Activated CD8-positive, alpha-beta memory T cell treated with anti-CD3 and anti-CD28 coated beads, Interleukin-2, amount 50 U/mL, for 1 hour (primary cell): ENCODE results near the gene VEZF1.

ENCODE experiments used
- DNase-seq: peaks from one replicate; pipeline ENCODE4 v3.0.0-alpha.2; 2020; ENCODE audit errors: extremely low read depth

The VEZF1 gene

DNA sequence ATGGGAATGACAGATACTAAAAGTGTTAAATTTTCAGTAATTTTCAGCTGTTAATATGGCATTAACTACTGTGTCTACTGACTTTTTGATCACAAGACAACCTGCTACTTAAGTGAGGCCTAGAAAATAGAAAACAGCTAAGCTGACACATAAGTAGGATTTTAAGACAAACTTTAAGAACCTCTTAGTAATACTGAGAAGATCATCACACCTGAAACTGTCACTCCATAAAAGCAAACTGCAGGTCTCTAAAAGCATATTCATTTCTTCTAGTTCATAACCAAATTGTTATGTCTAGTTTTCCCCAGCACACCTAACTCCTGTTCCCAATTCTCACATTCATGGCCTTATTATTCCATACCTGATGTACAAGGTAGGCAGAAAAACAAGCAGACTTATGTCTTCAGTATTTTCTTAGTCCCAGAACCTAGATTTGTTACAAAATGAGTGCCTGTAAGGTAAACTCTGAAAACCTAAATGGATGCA, 11.0 kb upstream of the VEZF1 start:
- no peak for DNase-seq

DNA sequence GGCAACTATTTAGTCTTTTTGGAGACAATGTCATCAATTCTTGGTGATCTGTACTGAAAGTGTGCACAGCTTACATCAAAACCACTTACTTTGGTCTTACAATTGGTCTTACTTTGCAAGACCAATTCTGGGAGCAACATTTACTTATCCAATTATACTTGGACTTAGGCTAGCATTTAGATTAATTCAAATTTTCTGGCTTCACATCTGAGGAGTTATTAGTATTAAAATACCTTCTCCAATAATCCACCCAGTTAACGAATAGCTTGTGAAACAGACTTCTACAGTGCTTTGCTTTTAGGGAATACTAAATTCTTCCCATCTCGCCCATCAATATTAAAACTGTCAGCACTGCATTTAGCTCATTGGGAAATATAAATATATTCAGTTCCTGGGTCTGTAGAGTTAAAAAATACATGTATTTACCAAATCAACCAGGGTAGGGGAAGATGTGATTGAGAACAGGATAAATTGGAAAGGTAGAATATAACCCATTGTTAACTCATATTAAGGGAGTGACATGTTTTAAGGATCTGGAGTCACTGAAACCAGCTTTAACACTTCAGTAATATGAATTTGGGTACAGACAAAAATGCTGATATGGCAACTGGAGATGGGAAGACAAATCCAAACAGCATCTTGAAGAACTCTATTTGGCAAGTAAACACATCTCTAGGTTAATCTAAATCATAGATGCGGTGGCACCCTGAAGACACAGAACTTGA, 9.2 kb upstream of the VEZF1 start:
- DNase-seq = no peak

DNA sequence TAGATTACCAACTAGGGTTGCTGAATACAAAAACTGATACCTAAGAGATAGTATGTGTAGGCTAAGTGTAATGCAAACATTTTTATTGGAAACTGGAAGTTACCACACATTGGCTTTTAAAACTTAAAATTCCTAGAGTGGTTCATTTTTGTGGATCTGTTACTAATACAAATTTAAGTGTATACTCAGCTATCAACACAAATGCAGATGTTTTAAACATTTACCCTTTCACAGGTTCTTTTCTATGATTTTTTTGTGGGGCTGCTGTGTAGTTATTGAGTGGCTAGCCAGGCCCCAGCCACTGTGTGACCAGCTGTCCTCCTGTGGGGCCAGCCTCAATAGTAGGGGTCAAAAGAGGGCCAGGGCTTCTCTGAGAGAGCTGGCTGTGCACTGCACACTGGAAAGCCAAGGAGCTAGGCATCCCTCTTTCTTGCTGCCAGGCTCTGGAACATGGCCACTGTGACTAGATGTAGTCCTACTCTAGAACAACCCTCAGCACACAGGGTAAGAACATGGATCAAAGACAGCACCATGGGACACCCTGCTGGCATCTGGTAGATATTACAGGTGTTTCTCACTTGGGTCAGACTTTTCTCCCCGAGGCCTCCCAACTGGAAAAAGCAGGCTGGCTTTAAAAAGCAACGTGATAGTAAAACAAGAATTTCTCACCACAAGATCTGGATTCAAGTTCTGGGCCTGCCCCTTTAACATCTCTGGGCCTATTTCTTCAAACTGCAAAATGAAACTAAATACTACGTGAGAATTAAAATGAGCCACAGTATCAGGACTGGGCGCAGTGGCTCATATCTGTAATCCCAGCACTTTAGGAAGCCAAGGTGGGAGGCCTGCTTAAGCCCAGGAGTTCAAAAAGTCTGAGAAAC, 7.3 kb upstream of the VEZF1 start:
- no peak for DNase-seq

- no peak for DNase-seq
These were observed 6.4 kb upstream of the VEZF1 start for GRCh38 chr17:57994436-57994835.

DNA sequence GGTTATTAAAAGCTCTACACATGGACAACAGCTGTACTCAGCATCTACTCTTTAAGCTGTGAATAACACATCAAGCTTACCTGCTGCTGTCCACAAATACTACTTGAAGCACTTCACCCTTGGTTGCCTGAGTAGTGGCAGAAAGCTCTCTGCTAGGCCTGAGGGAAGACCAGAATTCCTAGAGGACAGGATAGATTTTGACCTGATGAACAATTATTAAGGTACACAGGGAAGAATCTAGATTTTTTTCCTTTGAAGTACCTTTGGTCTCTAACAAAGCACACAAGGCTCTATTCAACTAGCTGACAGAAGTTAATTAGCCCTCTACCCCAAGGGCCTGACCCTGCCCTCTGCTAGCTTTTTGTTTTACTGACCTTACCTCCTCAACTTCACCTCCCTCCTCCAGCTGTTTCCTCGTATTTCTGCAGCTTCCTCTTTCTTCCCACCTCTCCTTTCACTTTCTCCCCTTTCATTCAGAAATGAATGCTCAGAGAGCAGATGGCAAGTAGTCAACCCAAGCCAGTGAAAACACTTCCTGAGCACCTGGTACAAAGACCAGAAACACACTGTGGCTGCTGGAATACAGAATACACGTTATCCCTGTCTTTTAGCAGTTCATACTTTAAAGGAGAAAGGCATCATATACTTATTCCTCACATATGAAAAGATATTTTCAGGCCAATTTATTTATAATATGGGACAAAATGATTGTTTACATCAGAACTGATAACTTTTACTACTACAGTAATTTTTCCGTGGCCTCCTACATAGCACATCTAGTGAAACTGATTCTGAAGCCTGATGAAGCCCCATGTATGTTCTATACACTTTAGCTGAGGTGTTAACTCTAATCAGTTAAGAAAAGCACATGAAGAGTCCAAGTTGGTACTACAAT, 5.7 kb upstream of the VEZF1 start:
- DNase-seq = no peak

DNA sequence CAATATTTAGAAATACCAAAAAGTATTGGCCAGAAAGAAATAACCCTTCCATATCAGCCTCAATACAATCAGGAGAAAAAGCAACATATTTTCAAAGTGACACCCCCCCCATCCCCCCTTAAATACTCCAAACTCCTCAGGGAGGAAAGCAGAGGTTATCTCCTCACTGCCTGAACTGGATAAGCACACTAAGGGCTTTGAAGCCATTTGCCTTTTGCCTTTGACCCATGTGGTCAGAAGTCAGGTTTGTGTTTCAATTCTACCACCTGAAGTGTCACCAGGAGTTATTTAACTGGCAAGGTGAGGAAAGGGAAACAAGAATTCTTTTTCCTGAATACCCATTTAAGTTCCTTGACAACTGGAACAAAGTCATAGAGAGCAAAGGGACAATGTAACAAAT, 3.5 kb upstream of the VEZF1 start:
- DNase-seq = no peak

- no peak for DNase-seq
These were observed 2.0 kb upstream of the VEZF1 start for GRCh38 chr17:57990037-57990436.

GRCh38 chr17:57988301-57989250, 522 bp upstream of the VEZF1 start:
- DNase-seq = no peak

DNA sequence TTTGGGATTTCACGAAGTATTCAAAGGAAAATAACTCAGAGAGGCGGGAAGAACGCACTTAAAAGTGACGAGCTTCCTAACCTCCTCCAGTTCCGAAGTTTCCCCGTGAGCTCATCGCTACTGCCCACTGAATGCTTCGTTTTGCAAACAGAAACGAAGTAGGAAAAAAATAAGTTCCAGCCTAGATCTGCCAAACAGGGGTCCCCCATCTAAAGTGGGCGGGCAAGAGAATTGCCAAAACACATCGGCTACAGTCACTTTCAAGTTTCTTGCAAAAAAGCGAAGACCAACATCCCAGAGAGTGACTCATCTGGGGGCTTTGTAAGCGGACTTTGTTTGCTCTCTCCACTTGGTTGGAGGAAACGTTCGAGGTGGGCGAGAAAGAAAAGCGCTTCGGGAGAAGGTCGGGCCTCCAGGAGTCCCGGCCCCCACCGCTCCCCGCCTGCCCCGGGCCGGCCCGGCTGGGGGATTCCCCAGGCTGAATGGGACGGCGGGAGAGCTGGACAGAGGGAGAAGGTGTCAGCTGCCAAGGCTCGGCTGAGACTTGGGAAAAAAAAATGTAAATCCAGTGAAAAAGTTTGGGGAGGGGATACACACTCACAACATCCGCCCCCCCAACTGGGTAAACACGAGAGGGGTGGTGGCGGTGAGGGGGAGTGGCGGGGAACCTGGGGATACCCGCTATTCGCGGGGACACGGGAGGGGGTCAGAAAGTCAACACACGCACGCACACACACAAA, 1.0 kb downstream of the VEZF1 start:
- DNase-seq = no peak

DNA sequence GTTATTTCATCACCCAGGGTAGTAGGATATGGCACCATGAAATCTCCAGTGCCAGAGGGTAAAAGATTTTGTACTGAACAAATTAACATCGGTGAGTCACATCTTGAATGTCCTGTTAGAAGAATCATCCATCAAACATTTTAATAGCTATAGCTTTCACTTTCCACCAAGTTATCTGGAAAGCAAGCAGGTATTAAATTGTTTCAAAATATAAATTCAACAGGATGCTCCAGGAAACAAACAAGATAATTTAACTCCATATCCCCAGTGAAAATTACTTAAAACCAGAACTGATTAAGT, 2.4 kb downstream of the VEZF1 start:
- DNase-seq = no peak

DNA sequence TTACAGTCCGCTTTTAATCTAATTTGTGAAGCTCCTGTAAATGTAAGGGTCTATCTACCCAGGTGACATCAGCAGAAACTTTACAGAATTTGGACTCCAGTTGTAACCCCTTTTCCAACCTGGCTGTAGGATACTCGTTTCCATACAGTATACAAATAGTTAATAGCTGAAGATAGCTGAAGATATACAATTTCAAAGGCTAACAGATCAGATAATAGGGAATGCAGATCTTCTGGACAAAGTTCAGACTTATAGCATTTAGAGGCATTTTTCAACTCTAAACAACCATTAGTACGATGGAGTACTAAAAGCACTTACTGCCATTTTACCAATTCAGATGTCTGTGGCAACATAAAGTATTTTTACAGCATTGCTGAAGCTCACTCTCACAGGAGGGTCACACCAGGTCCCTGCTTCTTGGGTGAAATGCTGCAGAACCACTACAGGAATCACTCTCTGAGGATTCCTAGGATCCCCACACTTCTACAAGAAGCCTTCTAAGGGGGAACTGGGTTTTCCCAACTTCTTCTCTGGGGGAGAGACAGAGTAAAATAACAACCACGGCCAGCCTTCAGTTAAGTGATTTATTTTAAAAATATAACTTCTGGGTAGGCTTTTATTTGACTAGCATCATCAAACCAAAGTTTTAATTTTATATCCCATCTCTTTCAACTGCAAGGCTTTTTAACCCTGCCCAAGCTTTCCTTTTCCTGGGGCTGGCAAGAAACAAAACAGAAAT, 2.9 kb downstream of the VEZF1 start:
- no peak for DNase-seq

DNA sequence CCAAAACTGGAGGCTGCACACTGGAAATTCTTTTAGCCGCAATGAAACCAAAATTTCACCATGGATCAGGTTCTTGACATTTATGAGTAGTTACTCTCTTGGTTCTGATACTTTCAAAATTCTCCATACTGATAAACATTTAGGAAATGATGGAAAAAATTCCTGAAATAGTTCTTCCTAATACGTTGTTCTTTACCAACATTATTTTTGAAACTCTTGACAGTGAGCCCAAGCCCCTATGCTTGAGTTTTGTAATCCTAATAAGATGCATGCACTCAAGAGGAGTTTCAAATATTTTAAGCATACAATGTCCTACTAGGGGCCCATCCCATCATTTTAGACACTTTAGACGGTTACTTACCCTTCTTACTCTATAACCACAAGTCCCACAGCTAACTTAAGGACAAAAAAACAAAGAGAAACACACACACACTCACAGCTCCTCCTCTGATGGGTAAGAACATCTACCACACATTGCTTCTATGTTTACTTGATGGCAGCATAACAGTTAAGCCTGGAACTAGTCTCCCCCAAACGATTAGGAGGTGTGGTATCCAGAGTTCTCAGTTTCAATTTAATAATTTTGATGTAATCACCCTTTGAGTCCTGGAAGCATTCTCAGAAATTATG, 3.7 kb downstream of the VEZF1 start:
- no peak for DNase-seq

GRCh38 chr17:57983446-57983845, 4.6 kb downstream of the VEZF1 start:
- no peak for DNase-seq

DNA sequence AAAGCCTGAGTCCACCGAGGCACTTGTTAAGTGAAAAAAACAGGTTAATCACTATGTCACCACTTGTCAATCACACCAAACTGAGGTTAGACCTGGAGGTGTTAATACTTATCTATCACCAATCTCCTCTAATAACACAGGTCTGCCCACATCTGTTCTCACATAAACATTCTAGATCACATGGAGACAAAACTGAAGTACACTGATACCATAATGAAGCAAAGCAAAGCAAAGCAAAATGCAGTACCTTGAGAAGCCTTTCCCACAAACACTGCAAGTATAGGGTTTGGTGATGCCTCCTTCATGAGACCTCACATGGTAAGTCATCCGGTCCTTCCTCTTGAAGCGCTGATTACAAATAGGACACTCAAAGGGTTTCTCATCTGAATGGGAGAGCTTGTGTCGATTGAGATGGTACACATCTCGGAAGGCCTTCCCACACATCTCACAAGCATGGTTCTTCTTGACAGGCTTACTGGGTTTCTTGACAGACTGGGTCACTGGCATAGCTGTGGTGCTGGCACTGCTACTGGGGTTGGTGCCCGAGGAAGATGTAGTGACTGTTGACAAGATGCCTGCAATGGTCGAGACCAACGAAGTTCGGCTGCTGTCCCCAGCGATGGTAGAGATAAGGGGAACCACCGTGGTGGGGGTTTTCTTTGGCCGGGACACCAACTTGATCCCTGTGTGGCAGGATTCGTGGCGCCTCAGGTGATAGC, 5.4 kb downstream of the VEZF1 start:
- no peak for DNase-seq

- no peak for DNase-seq
These were observed 7.5 kb downstream of the VEZF1 start for GRCh38 chr17:57980522-57980921.

GRCh38 chr17:57979076-57979475, 9.0 kb downstream of the VEZF1 start:
- DNase-seq = no peak

- no peak for DNase-seq
These were observed 11.5 kb downstream of the VEZF1 start for GRCh38 chr17:57976594-57976993.

- no peak for DNase-seq
These were observed 13.0 kb downstream of the VEZF1 start for GRCh38 chr17:57975044-57975443.
